Suprapubic skin (tissue), 4 donors: ENCODE measurements around the gene SFRP5.

Experiments used
- CTCF ChIP-seq, 2 donors: fragments of 200-600 bp in 1 of 2; fragments of 450-650 bp in 1 of 2; sonication (generic) in 1 of 2; IDR thresholded peaks; one replicate each; pipeline ENCODE4 v1.5.1; 2016 to 2019; ENCODE audit warnings: antibody characterized with exemption in 2 of 2, mild to moderate bottlenecking in 1 of 2, moderate library complexity in 1 of 2
- EP300 ChIP-seq: sonication (generic); formaldehyde crosslinking; IDR thresholded peaks from one replicate; pipeline ENCODE4 v1.6.1; 2017; ENCODE audit warnings: antibody characterized with exemption
- POLR2A ChIP-seq, 2 donors: fragments of 450-650 bp; IDR thresholded peaks; one replicate each; pipeline ENCODE4 v1.6.1; 2017; ENCODE audit warnings: antibody characterized with exemption in 2 of 2, mild to moderate bottlenecking in 2 of 2, moderate library complexity in 2 of 2
- POLR2AphosphoS5 ChIP-seq, 3 donors: sonication (generic); formaldehyde crosslinking; IDR thresholded peaks; one replicate each; pipeline ENCODE4 v1.6.1; 2017; ENCODE audit warnings: antibody characterized with exemption in 3 of 3

DNA sequence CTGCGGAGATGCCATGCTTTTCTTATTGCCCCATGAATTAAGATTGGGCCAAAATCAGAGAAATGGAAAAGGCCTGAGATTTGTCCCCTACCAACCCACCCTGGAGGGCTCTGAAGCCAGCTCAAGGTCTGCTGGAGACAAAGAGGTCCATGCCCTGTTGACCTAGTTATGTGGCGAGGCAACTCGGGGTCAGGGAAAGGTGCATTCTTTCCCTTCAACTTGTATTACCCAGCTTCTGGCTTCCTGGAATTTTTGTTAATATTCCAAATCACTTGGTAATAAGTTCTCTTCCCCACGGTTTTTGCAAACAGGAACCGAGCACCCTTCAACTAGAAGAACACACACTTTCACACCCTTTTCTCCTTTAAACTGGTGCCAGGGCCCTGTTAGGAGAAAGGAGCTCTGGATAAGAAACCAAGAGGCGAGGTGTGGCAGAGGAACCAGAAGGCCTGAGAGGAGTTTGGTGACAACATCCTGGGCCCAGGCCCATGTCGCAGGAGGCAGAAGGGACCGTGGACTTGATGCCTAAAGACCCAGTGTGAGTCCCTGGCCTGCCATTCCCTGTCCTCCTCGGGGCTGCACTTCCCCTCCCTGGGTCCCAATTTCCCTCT, 12.5 kb upstream of the SFRP5 start:
- no peak for TF ChIP-seq CTCF (IDR thresholded peaks at IDR 0.05)
- TF ChIP-seq POLR2AphosphoS5 (IDR thresholded peaks at IDR 0.05): no peak
- no peak for TF ChIP-seq POLR2A (IDR thresholded peaks at IDR 0.05)
- TF ChIP-seq EP300: no peak
